K562 (cell line): Measurements from ENCODE around the gene KCNK7. TPM values are rescaled to one million over a fixed set of nuclear protein-coding genes. Genes with fewer than 3 reads are reported as not detected.

Experiments used
- BRF1 ChIP-seq: IDR thresholded peaks from 3 replicates; pipeline ENCODE4 v1.6.1; 2011; ENCODE audit warnings: borderline replicate concordance, mild to moderate bottlenecking; ENCODE audit not compliant: insufficient read length; ENCODE audit errors: extremely low read depth
- CBX1 ChIP-seq: sonication (generic); IDR thresholded peaks from 2 replicates; pipeline ENCODE4 v1.6.1; 2016; ENCODE audit warnings: antibody characterized with exemption, low read depth, mild to moderate bottlenecking
- ESRRB ChIP-seq: fragments of 250-450 bp; sonication (Bioruptor Pico); IDR thresholded peaks from 2 replicates; pipeline ENCODE4 v1.5.0; 2020; ENCODE audit warnings: mild to moderate bottlenecking, moderate library complexity, borderline replicate concordance
- FOSL1 ChIP-seq: fragments of 200-800 bp; sonication (Bioruptor generic); conservative IDR thresholded peaks from 2 replicates; pipeline ENCODE4 v1.6.1; 2016; ENCODE audit warnings: missing genetic modification characterization, missing compliant biosample characterization
- HNRNPH1 ChIP-seq: fragments of 200-400 bp; formaldehyde crosslinking; optimal IDR thresholded peaks from 2 replicates; pipeline ENCODE3; 2017; ENCODE audit warnings: low read depth, mild to moderate bottlenecking, low read length, moderate library complexity
- HNRNPLL ChIP-seq: fragments of 200-400 bp; formaldehyde crosslinking; IDR thresholded peaks from 2 replicates; pipeline ENCODE4 v1.6.1; 2017; ENCODE audit warnings: low read length, low read depth, mild to moderate bottlenecking; ENCODE audit not compliant: poor library complexity, severe bottlenecking
- NR1H2 ChIP-seq: sonication (generic); formaldehyde crosslinking; IDR thresholded peaks from 2 replicates; pipeline ENCODE4 v1.4.0; 2020; ENCODE audit warnings: mild to moderate bottlenecking, missing genetic modification reagents
- POLR2AphosphoS5 ChIP-seq: IDR thresholded peaks from 2 replicates; pipeline ENCODE4 v1.6.1; 2011; ENCODE audit warnings: mild to moderate bottlenecking, low read depth, low read length, moderate library complexity; ENCODE audit not compliant: control insufficient read depth, insufficient read depth
- RBM25 ChIP-seq: fragments of 200-400 bp; formaldehyde crosslinking; IDR thresholded peaks from 2 replicates; pipeline ENCODE4 v1.6.1; 2018; ENCODE audit warnings: low read length, low read depth, moderate library complexity; ENCODE audit not compliant: severe bottlenecking
- U2AF2 ChIP-seq: fragments of 200-400 bp; formaldehyde crosslinking; optimal IDR thresholded peaks from 2 replicates; pipeline ENCODE3; 2017; ENCODE audit warnings: low read depth, mild to moderate bottlenecking, low read length
- YBX1 ChIP-seq: fragments of 450-650 bp; IDR thresholded peaks from 2 replicates; pipeline ENCODE4 v1.7.1; 2016; ENCODE audit warnings: mild to moderate bottlenecking
- ZKSCAN3 ChIP-seq: fragments of 250-450 bp; sonication (Bioruptor Pico); IDR thresholded peaks from 2 replicates; pipeline ENCODE4 v1.4.0; 2020
- ZNF311 ChIP-seq: fragments of 250-450 bp; sonication (Bioruptor Pico); IDR thresholded peaks from 2 replicates; pipeline ENCODE4 v1.4.0; 2020; ENCODE audit warnings: mild to moderate bottlenecking, moderate library complexity
- ZNF407 ChIP-seq: fragments of 450-650 bp; IDR thresholded peaks from 2 replicates; pipeline ENCODE4 v1.6.1; 2016; ENCODE audit warnings: low read depth
- polyA plus RNA-seq, 8 experiments: library from polyadenylated mRNA; depleted of rRNA in 4 of 8; stranded (reverse) in 5 of 8; unstranded in 3 of 8; fragments of >200 nt; fragmentation: Nextera tagmentation in 2 of 8; fragmentation: Illumina TruSeq in 1 of 8; extraction: Ambion mirVana in 2 of 8; extraction: Trizol in 1 of 8; gene quantifications; 2 replicates each; pipeline versions ENCODE4 v1.2.1 to v1.2.3, GENCODE V29; 2011 to 2014; ENCODE audit warnings: inconsistent platforms in 1 of 8, missing spikeins in 1 of 8
- total RNA-seq, 7 experiments: library from RNA; depleted of rRNA in 6 of 7; stranded (reverse); fragments of >200 nt in 6 of 7; fragmentation: Illumina TruSeq in 2 of 7; extraction: Trizol in 2 of 7; gene quantifications; 2 replicates each; pipeline versions ENCODE4 v1.2.1 to v1.2.3, GENCODE V29; 2011 to 2021; ENCODE audit warnings: low replicate concordance in 1 of 7
- TF ChIP-seq, protein P1 (sequence below): fragments of 250-450 bp; sonication (Bioruptor Pico); IDR thresholded peaks from 2 replicates; pipeline ENCODE4 v1.5.0; 2021; ENCODE audit warnings: mild to moderate bottlenecking, moderate library complexity
- TF ChIP-seq, protein P2 (sequence below): fragments of 450-650 bp; formaldehyde crosslinking; IDR thresholded peaks from 2 replicates; pipeline ENCODE4 v1.4.0; 2022; ENCODE audit warnings: mild to moderate bottlenecking, moderate library complexity

KCNK7 gene
- total and polyA plus RNA-seq, 9 of the 15 experiments (the other 6 are each of a cell fraction or from before 2014, with no cell fraction given), result 0.07 to 0.40 TPM; not detected in 7

DNA sequence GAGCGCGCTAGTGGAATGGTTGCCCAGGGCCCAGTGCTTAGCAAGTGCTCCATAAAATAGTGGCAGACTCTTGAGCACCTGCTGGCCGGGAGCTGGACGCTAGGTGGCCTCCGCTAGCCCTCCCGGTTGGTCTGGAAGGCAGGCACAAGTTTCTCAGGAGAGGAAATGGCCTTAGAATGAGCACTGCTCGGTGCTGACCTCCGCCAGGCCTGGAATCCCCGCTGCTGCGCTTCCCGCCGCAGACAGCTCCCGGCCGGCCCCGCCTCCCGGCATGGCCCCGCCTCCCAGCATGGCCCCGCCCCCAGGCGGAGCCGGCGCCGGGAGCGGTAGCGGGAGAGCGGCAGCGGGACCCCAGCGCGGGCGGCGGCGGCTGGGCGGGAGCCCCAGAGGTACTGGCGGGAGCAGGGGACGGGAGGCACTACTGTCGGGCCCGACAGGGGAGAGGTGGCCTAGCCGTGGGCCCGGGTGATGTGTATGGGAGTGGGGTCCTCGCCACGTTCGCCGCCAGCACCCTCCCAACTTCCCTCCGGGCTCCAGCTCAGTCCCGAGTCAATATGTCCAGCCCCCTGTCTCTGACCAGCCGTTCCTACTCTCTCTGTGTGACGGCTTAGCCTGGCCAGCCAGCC, 42.3 kb upstream of the KCNK7 start, which contains the start of gene SIPA1 (continued):
- TF ChIP-seq ZNF311, result no peak
- TF ChIP-seq YBX1, result no peak
- TF ChIP-seq NR1H2, result no peak
- TF ChIP-seq ZKSCAN3, result no peak
- TF ChIP-seq, protein P1, sequence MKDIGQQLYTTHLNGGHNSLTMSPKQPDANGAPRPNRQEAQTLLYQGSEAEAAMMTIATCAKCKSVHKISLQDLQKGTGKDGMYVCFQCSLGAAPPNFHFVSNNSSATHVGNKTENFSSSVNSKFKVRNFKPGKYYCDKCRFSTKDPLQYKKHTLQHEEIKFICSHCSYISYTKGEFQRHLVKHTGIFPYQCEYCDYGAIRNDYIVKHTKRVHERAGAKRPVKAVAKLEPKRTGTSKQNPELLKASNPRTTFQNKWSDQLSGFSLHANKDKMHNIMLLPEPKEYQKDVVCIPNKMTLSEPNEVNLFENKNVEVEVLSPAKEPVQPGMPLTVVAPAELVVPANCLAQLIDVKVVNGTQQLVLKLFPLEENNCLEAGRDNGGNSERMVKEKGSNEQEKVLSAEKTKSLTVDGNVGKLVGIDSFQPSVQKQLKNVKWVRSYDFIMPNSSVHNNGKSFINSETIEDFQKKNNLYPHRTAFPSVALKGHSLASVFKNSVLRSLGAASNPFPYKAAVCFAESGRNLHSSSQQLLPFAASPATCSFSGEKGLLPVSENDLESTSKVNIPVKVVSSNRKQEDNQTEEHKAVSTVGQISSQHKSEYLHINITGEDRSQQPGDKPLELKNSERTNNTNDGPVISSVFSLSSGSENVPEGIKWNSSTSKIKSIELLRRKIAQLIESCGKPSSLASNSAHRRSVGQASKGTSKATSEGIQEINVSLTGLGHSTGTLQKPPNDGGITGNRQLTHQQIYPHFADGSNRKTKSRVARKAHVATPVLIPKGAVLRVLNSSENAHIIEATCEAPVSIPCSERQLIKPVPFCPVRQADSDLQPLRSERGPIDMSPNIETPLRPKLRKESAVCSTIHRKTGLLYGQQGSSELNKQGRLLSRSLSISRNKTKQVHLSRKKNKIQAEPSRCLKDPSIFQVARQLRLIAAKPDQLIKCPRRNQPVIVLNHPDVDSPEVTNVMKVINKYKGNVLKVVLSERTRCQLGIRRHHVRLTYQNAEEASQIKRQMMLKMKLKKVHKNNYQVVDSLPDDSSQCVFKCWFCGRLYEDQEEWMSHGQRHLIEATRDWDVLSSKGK (CRISPR knock-in tag), result no peak
- TF ChIP-seq HNRNPH1, result no peak
- TF ChIP-seq FOSL1 (tag), result no peak
- no peak for TF ChIP-seq U2AF2
- peak; percentile 65; the same call in 1 of the 2 replicates for TF ChIP-seq POLR2AphosphoS5
- TF ChIP-seq ZNF407, result no peak
- TF ChIP-seq RBM25, result no peak
- no peak for TF ChIP-seq BRF1
- no peak; the same call in none of the 2 replicates for TF ChIP-seq CBX1
- TF ChIP-seq HNRNPLL, result peak; percentile 64
- TF ChIP-seq, protein P2, sequence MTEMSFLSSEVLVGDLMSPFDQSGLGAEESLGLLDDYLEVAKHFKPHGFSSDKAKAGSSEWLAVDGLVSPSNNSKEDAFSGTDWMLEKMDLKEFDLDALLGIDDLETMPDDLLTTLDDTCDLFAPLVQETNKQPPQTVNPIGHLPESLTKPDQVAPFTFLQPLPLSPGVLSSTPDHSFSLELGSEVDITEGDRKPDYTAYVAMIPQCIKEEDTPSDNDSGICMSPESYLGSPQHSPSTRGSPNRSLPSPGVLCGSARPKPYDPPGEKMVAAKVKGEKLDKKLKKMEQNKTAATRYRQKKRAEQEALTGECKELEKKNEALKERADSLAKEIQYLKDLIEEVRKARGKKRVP (CRISPR knock-in tag), result no peak; the same call in 1 of the 2 replicates
- TF ChIP-seq ESRRB (CRISPR knock-in tag), result no peak
